Fibroblast of peridontal ligament (primary cell): ENCODE measurements around the gene EVL.
"Not testable (repeated sequence)": the region's sequence is repeated elsewhere in the genome, so short reads cannot be mapped to it uniquely, and the experiment has no call there.

ENCODE experiments used
- DNase-seq: peaks from one replicate; pipeline ENCODE4 v3.0.0-alpha.2; 2010; ENCODE audit errors: extremely low read depth

The EVL gene

GRCh38 chr14:100165831-100166440 lies 100.7 kb downstream of the EVL start:
- no peak for DNase-seq

- no peak for DNase-seq
Measured at GRCh38 chr14:100168506-100168905, 103.3 kb downstream of the EVL start.

- no peak for DNase-seq
Measured at GRCh38 chr14:100170880-100171279, 105.7 kb downstream of the EVL start.

GRCh38 chr14:100172811-100173210 lies 107.6 kb downstream of the EVL start:
- no peak for DNase-seq

GRCh38 chr14:100173353-100173752 lies 108.1 kb downstream of the EVL start:
- DNase-seq, result no peak

- no peak for DNase-seq
Measured at GRCh38 chr14:100176811-100177327, 111.6 kb downstream of the EVL start.

GRCh38 chr14:100178691-100179090 lies 113.5 kb downstream of the EVL start:
- no peak for DNase-seq

- not testable (repeated sequence) for DNase-seq
Measured at GRCh38 chr14:100180671-100181070, 115.4 kb downstream of the EVL start.

- DNase-seq, result not testable (repeated sequence)
Measured at GRCh38 chr14:100181876-100182551, 116.8 kb downstream of the EVL start.

GRCh38 chr14:100187247-100187833 lies 122.1 kb downstream of the EVL start:
- DNase-seq, result no peak

GRCh38 chr14:100188392-100189030 lies 123.3 kb downstream of the EVL start:
- no peak for DNase-seq

- no peak for DNase-seq
Measured at GRCh38 chr14:100190126-100190525, 124.9 kb downstream of the EVL start.

- DNase-seq, result no peak
Measured at GRCh38 chr14:100191584-100192249, 126.5 kb downstream of the EVL start.

- DNase-seq, result no peak
Measured at GRCh38 chr14:100192250-100192671, 127.0 kb downstream of the EVL start.

- peak; percentile 94 for DNase-seq
Measured at GRCh38 chr14:100192672-100193416, 127.6 kb downstream of the EVL start.
